ENCODE measurements around the gene CASP8AP2. TPM values are rescaled to one million over a fixed set of nuclear protein-coding genes. Genes with fewer than 3 reads are reported as not detected.
"Not testable (repeated sequence)": the region's sequence is repeated elsewhere in the genome, so short reads cannot be mapped to it uniquely, and the experiment has no call there.

Gene CASP8AP2
- total RNA-seq, 1 experiment from 2014 or later, result 19.3 TPM

- no TSS peak for BruUV-seq (replicated peaks)
Observed at GRCh38 chr6:89826029-89826528, 3.6 kb upstream of the CASP8AP2 start.

GRCh38 chr6:89828475-89828987 lies 1.1 kb upstream of the CASP8AP2 start:
- H3K9me3 Mint-ChIP-seq (ENCODE audit: unreplicated experiment); H3K4me1 ChIP-seq; H3K27me3 ChIP-seq (replicated peaks; ENCODE audit: control insufficient read depth, insufficient read depth, low read length); H3K4me1 Mint-ChIP-seq (ENCODE audit: low read depth, unreplicated experiment); DNase-seq; H3K27me3 Mint-ChIP-seq (ENCODE audit: insufficient read depth, unreplicated experiment); BruUV-seq (replicated peaks); H3K36me3 ChIP-seq (ENCODE audit: control insufficient read depth, insufficient read depth, low read length); H3K9me3 ChIP-seq; intact Hi-C loops (cut with micrococcal nuclease; ENCODE audit: unreplicated experiment): not testable (repeated sequence)
- peak overlapping the region; percentile 98 for H3K27ac Mint-ChIP-seq (ENCODE audit: unreplicated experiment)
- CTCF ChIA-PET, result interaction anchor here (1.0 to 1.2 kb wide), 3 partner anchors 9 to 112 kb away, joined by 4 to 6 read pairs (median 5); partner anchors contain the start of gene MDN1
- peak overlapping the region; percentile 99 for H3K4me3 Mint-ChIP-seq (ENCODE audit: unreplicated experiment)
- POLR2A ChIA-PET, result interaction anchor here (0.7 to 1.8 kb wide), 2 partner anchors 9 to 715 kb away, joined by 6 to 32 read pairs; partner anchors contain the start of gene MDN1
- H3K36me3 Mint-ChIP-seq (ENCODE audit: insufficient read depth, unreplicated experiment), result peaks cover 30% of the 10 kb centered on the region
- H3K4me3 ChIP-seq (ENCODE audit: low read depth, low read length), result peak overlapping the region; percentile 54

More at GRCh38 chr6:89826029-89826528, 3.6 kb upstream of the CASP8AP2 start:
- no peak for DNase-seq
- no peaks in the 10 kb centered on the region for H3K9me3 ChIP-seq
- CTCF ChIA-PET, result no interaction called here
- intact Hi-C loops (cut with micrococcal nuclease; ENCODE audit: unreplicated experiment), result no loop called here
- H3K4me1 ChIP-seq, result no peaks in the 10 kb centered on the region
- no peak overlapping the region for H3K4me3 ChIP-seq (ENCODE audit: low read depth, low read length)
- Mint-ChIP-seq H3K4me3 (ENCODE audit: unreplicated experiment) (no peak overlapping the region), H3K36me3 (ENCODE audit: insufficient read depth, unreplicated experiment) (peaks cover 10% of the 10 kb centered on the region), H3K4me1 (ENCODE audit: low read depth, unreplicated experiment) (no peaks in the 10 kb centered on the region), H3K27me3 (ENCODE audit: insufficient read depth, unreplicated experiment) (no peaks in the 10 kb centered on the region), H3K9me3 (ENCODE audit: unreplicated experiment) (no peaks in the 10 kb centered on the region), H3K27ac (ENCODE audit: unreplicated experiment) (no peak overlapping the region)
- H3K36me3 ChIP-seq (ENCODE audit: control insufficient read depth, insufficient read depth, low read length), result no peaks in the 10 kb centered on the region
- POLR2A ChIA-PET, result no interaction called here
- no peaks in the 10 kb centered on the region for H3K27me3 ChIP-seq (replicated peaks; ENCODE audit: control insufficient read depth, insufficient read depth, low read length)
- TF ChIP-seq CTCF (IDR thresholded peaks at IDR 0.05; ENCODE audit: insufficient read depth in 1 of 2, low read depth in 1 of 2, low read length in 1 of 2, severe bottlenecking in 1 of 2, unreplicated experiment in 1 of 2), result no peak

- peaks cover 31% of the 10 kb centered on the region for H3K36me3 Mint-ChIP-seq (ENCODE audit: insufficient read depth, unreplicated experiment)
- no peaks in the 10 kb centered on the region for H3K9me3 ChIP-seq
- TSS peak; percentile 66 for BruUV-seq (replicated peaks)
- H3K27me3 ChIP-seq (replicated peaks; ENCODE audit: control insufficient read depth, insufficient read depth, low read length), result no peaks in the 10 kb centered on the region
- H3K27ac Mint-ChIP-seq (ENCODE audit: unreplicated experiment), result peak overlapping the region; percentile 98
- H3K36me3 ChIP-seq (ENCODE audit: control insufficient read depth, insufficient read depth, low read length), result no peaks in the 10 kb centered on the region
- intact Hi-C loops (cut with micrococcal nuclease; ENCODE audit: unreplicated experiment), result loop anchor here (1.0 kb wide), 2 partner anchors 10 to 62 kb away; partner anchors contain the start of gene MDN1
- no peaks in the 10 kb centered on the region for H3K9me3 Mint-ChIP-seq (ENCODE audit: unreplicated experiment)
- DNase-seq, result peak in 1 of 2 experiments; percentile 34
- peak overlapping the region; percentile 99 for H3K4me3 Mint-ChIP-seq (ENCODE audit: unreplicated experiment)
- no peaks in the 10 kb centered on the region for H3K4me1 Mint-ChIP-seq (ENCODE audit: low read depth, unreplicated experiment)
- H3K27me3 Mint-ChIP-seq (ENCODE audit: insufficient read depth, unreplicated experiment), result no peaks in the 10 kb centered on the region
- CTCF ChIA-PET, result interaction anchor here (1.0 to 1.2 kb wide), 3 partner anchors 9 to 111 kb away, joined by 4 to 6 read pairs (median 5); partner anchors contain the start of gene MDN1
- no peak for TF ChIP-seq CTCF (IDR thresholded peaks at IDR 0.05; ENCODE audit: insufficient read depth in 1 of 2, low read depth in 1 of 2, low read length in 1 of 2, severe bottlenecking in 1 of 2, unreplicated experiment in 1 of 2)
- POLR2A ChIA-PET, result interaction anchor here (0.5 to 1.8 kb wide), 6 partner anchors 9 to 192 kb away, joined by 3 to 32 read pairs (median 4); partner anchors contain the start of gene MDN1
- peak overlapping the region; percentile 54 for H3K4me3 ChIP-seq (ENCODE audit: low read depth, low read length)
- H3K4me1 ChIP-seq, result no peaks in the 10 kb centered on the region
Observed at GRCh38 chr6:89828988-89829471, 650 bp upstream of the CASP8AP2 start.
